Limb (tissue), 2 donors: ENCODE results near the gene COA7.

ENCODE experiments used
- DNase-seq, 2 donors: peaks; one replicate each; pipeline ENCODE4 v3.0.0-alpha.2; 2016; ENCODE audit errors: extremely low spot score in 2 of 2

Gene COA7

GRCh38 chr1:52669696-52670095 is 28.5 kb downstream of the COA7 start:
- DNase-seq = no peak

GRCh38 chr1:52668711-52669110 is 29.4 kb downstream of the COA7 start:
- no peak for DNase-seq

GRCh38 chr1:52667984-52668383 is 30.2 kb downstream of the COA7 start:
- DNase-seq = no peak

GRCh38 chr1:52667290-52667689 is 30.9 kb downstream of the COA7 start:
- DNase-seq = no peak

- DNase-seq = peak in 1 of 2 donors; percentile 24
Observed at GRCh38 chr1:52665006-52665941, 32.9 kb downstream of the COA7 start.

- DNase-seq = no peak
Observed at GRCh38 chr1:52663716-52664115, 34.4 kb downstream of the COA7 start.

GRCh38 chr1:52662645-52663313 is 35.4 kb downstream of the COA7 start:
- peak in 1 of 2 donors; percentile 69 for DNase-seq

GRCh38 chr1:52660807-52661206 is 37.3 kb downstream of the COA7 start:
- DNase-seq = no peak

GRCh38 chr1:52659851-52660596 is 38.1 kb downstream of the COA7 start:
- DNase-seq = peak in 1 of 2 donors; percentile 67

- DNase-seq = no peak
Observed at GRCh38 chr1:52659356-52659755, 38.8 kb downstream of the COA7 start.

GRCh38 chr1:52658795-52659194 is 39.4 kb downstream of the COA7 start:
- no peak for DNase-seq

- no peak for DNase-seq
Observed at GRCh38 chr1:52657702-52658101, 40.4 kb downstream of the COA7 start.

GRCh38 chr1:52654063-52654462 is 44.1 kb downstream of the COA7 start:
- no peak for DNase-seq

- DNase-seq = no peak
Observed at GRCh38 chr1:52653207-52653849, 44.8 kb downstream of the COA7 start.

- DNase-seq = no peak
Observed at GRCh38 chr1:52651904-52652303, 46.2 kb downstream of the COA7 start.

- no peak for DNase-seq
Observed at GRCh38 chr1:52645261-52645660, 52.9 kb downstream of the COA7 start.

GRCh38 chr1:52641307-52641706 is 56.8 kb downstream of the COA7 start:
- no peak for DNase-seq

- no peak for DNase-seq
Observed at GRCh38 chr1:52640697-52641096, 57.5 kb downstream of the COA7 start.

GRCh38 chr1:52637946-52638345 is 60.2 kb downstream of the COA7 start:
- no peak for DNase-seq

- no peak for DNase-seq
Observed at GRCh38 chr1:52636721-52637695, 61.1 kb downstream of the COA7 start.
